ENCODE measurements around the gene CTNNA1. TPM values are rescaled to one million over a fixed set of nuclear protein-coding genes. Genes with fewer than 3 reads are reported as not detected.

Gene CTNNA1
- total RNA-seq, 1 donor from 2014 or later = 361 TPM

GRCh38 chr5:138945421-138946240 lies 192.4 kb downstream of the CTNNA1 start:
- intact Hi-C loops (cut with DNase I) = no loop called here
- Histone ChIP-seq H3K4me1 (peaks cover 13% of the 10 kb centered on the region), H3K36me3 (peaks cover 22% of the 10 kb centered on the region), H3K9me3 (no peaks in the 10 kb centered on the region), H3K4me3 (no peak overlapping the region), H3K27ac (no peak overlapping the region), H3K27me3 (ENCODE audit: low read depth) (no peaks in the 10 kb centered on the region)
- ATAC-seq = no peak
- DNase-seq = no peak
- TF ChIP-seq CTCF (IDR thresholded peaks at IDR 0.05) = no peak

GRCh38 chr5:138946241-138946623 lies 193.0 kb downstream of the CTNNA1 start:
- no peak for ATAC-seq

GRCh38 chr5:138946831-138947560 lies 193.8 kb downstream of the CTNNA1 start:
- ATAC-seq (no peak), DNase-seq (no peak)
- H3K27me3 ChIP-seq (ENCODE audit: low read depth) = no peaks in the 10 kb centered on the region
- TF ChIP-seq CTCF (IDR thresholded peaks at IDR 0.05) = no peak
- intact Hi-C loops (cut with DNase I) = no loop called here
- no peaks in the 10 kb centered on the region for H3K9me3 ChIP-seq
- peaks cover 22% of the 10 kb centered on the region for H3K36me3 ChIP-seq
- H3K4me1 ChIP-seq = peaks cover 27% of the 10 kb centered on the region
- H3K4me3 ChIP-seq = no peak overlapping the region
- no peak overlapping the region for H3K27ac ChIP-seq

More at GRCh38 chr5:138946241-138946623, 193.0 kb downstream of the CTNNA1 start:
- no peak for DNase-seq
- Histone ChIP-seq H3K36me3 (peaks cover 22% of the 10 kb centered on the region), H3K4me1 (peaks cover 19% of the 10 kb centered on the region), H3K4me3 (no peak overlapping the region), H3K27me3 (ENCODE audit: low read depth) (no peaks in the 10 kb centered on the region), H3K9me3 (no peaks in the 10 kb centered on the region), H3K27ac (no peak overlapping the region)
- TF ChIP-seq CTCF (IDR thresholded peaks at IDR 0.05) = no peak
- intact Hi-C loops (cut with DNase I) = no loop called here

- intact Hi-C loops (cut with DNase I) = no loop called here
- H3K27me3 ChIP-seq (ENCODE audit: low read depth) = no peaks in the 10 kb centered on the region
- no peak for ATAC-seq
- no peak overlapping the region for H3K27ac ChIP-seq
- H3K36me3 ChIP-seq = peaks cover 22% of the 10 kb centered on the region
- no peaks in the 10 kb centered on the region for H3K9me3 ChIP-seq
- H3K4me1 ChIP-seq = peaks cover 34% of the 10 kb centered on the region
- no peak for TF ChIP-seq CTCF (IDR thresholded peaks at IDR 0.05)
- no peak for DNase-seq
- H3K4me3 ChIP-seq = no peak overlapping the region
Measured at GRCh38 chr5:138947780-138948179, 194.6 kb downstream of the CTNNA1 start.

GRCh38 chr5:138948471-138949222 lies 195.4 kb downstream of the CTNNA1 start:
- no peak for TF ChIP-seq CTCF (IDR thresholded peaks at IDR 0.05)
- no peak for DNase-seq
- Histone ChIP-seq H3K27me3 (ENCODE audit: low read depth) (no peaks in the 10 kb centered on the region), H3K4me3 (no peak overlapping the region), H3K4me1 (peaks cover 43% of the 10 kb centered on the region), H3K27ac (no peak overlapping the region), H3K36me3 (peaks cover 22% of the 10 kb centered on the region), H3K9me3 (no peaks in the 10 kb centered on the region)
- intact Hi-C loops (cut with DNase I) = no loop called here
- ATAC-seq = no peak
